HG02571 (cell line): ENCODE results near the gene GORASP2.

Source experiments
- ATAC-seq: cut with Tn5 transposase; IDR thresholded peaks from one replicate; pipeline ENCODE4 v1.9.1; 2021; ENCODE audit warnings: mild to moderate bottlenecking, moderate library complexity; ENCODE audit not compliant: unreplicated experiment

Gene GORASP2

GRCh38 chr2:170996316-170996715 lies 67.3 kb downstream of the GORASP2 start:
- ATAC-seq: no peak

GRCh38 chr2:170997893-170998597 lies 69.0 kb downstream of the GORASP2 start:
- no peak for ATAC-seq

GRCh38 chr2:170999654-171000053 lies 70.6 kb downstream of the GORASP2 start:
- no peak for ATAC-seq

DNA sequence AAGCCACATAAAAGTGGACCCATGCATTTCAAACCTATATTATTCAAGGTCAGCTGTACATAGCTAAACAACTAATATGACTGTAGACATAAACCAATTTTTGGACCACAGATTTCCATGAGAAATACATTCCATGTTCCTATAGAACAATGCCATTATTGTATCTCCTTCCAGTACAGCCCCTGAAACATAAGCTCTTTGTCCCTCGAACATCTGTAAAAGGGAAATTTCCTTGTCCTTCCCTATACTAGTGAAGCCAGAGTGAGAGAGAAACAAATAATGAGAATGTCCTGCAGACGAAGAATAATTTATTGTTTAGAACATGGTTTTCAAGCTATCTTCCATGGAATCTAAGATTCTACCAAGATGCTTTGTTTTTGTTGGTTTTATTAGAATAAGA lies 75.3 kb downstream of the GORASP2 start:
- no peak for ATAC-seq

DNA sequence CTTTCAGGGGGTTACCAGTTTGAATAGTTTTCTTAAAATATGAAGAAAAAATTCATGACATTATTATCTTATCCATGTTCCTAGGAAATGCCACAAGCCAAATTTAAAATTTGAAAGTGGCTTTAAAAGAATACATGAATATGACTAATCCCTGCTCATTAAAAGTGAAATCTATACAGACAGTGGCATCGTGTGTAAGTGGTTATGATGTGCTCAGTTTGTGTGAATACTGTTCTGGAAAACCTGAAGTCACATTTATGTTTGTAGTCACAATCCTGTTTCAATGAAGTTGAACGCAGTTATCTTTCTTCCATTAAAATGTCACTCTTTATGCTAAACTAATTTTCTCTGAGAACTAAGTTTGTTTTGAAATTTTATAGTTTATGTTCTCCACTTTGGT lies 75.8 kb downstream of the GORASP2 start:
- ATAC-seq: no peak

DNA sequence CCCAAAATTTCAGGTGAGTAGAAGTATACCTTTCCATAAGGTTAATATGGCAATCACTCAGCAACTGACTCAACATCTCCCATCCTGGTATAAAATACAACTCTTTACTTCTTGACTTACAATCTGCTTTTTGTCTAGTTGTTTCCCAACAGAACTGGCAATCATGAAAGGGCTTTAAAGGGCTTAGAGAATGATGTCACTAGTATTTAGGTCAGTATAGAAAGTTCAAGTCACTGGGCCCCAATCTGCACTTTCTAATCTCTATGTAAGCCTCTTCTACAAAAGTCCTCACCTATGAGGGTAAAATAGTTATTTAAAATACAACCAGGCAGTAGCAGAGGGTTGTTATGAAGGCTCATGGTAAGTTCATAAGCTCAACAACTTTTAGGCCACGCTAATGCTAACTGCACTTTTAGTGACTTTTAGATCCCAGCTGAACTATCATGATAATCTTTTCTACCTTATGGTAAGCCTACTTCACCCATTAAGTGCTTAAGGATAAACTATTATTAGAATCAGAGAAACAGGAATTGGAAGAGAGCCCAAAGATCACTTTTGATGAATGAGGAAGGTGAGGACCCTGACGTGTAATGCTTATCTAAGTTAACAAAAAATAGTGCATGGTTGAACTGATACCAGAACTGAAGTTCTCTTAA lies 79.6 kb downstream of the GORASP2 start:
- no peak for ATAC-seq

DNA sequence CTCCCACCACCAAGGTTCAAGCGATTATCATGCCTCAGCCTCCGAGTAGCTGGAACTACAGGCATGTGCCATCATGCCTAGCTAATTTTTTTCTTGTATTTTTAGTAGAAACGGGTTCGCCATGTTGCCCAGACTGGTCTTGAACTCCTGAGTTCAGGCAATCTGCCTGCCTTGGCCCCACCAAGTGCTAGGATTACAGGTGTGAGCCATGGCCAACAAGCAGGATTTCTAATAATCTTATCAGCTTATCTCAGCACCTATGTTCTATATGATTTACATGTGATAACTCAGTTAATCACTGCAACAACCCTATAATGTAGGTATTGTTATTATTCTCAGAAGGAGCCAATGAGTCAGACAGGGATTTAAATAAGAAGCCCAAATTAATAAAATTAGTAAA lies 80.3 kb downstream of the GORASP2 start:
- no peak for ATAC-seq

DNA sequence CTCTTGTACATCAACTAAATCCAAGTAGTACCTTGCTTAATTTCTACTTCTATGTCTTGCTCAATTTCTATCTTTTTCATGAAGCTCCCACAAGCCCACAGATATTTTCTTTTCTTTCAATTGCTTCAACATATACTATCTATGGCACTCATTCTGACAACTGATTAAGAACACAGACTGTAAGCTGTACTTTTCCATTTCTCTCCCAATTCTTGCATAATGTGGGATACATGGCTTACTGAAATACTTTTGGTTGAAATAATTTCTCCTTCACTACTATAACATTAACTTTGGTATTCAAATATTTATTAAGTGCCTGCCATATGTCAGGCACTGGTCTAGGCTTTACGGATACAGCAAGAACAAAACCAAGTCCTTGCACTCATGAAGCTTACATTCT lies 84.8 kb downstream of the GORASP2 start:
- ATAC-seq: no peak

DNA sequence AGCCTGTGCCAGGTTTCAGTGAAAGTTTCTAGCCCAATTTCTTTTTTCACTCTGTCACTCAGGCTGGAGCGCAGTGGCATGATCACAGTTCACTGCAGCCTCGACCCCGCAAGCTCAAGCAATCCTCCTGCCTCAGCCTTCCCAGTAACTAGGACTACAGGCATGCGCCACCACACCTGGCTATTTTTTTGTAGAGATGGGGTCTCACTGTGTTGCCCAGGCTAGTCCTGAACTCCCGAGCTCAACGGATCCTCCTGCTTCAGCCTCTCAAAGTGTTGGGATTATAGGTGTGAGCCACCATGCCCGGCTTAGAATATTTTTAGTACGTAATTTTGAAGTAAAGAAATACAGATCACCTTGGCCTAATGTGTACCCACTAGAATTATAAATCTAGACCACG lies 87.1 kb downstream of the GORASP2 start:
- ATAC-seq: no peak
